NB4 (cell line): ENCODE results near the gene MORN1.

Experiments
- MYC ChIP-seq: IDR thresholded peaks from 2 replicates; pipeline ENCODE4 v1.6.1; 2011; ENCODE audit warnings: low read depth, low read length
- POLR2A ChIP-seq: IDR thresholded peaks from 2 replicates; pipeline ENCODE4 v1.6.1; 2011; ENCODE audit warnings: mild to moderate bottlenecking; ENCODE audit not compliant: insufficient read length; ENCODE audit errors: extremely low read depth
- TF ChIP-seq, protein P1 (sequence below): IDR thresholded peaks from one replicate; pipeline ENCODE4 v1.5.1; 2012; ENCODE audit warnings: low read depth, low read length

DNA sequence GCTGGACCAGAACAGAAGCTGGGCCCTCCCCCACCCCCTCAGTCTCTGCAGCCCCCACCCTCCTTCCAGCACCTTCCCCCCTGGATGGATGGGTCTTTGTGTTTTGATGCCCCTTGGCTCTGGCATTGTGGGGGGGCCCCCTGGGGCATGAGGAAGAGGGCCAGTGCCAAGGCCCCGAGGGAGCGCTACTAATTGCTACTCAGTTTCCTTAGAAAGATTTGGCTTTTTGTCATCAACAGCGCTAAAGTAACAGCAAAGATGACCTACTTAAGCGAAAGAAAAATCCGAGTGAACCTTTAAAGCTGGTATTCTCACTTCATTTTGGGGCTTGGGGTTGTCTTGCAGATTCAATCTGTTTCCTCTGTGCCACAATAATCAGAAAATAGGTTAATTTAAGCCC lies 99.8 kb downstream of the MORN1 start:
- TF ChIP-seq, protein P1, sequence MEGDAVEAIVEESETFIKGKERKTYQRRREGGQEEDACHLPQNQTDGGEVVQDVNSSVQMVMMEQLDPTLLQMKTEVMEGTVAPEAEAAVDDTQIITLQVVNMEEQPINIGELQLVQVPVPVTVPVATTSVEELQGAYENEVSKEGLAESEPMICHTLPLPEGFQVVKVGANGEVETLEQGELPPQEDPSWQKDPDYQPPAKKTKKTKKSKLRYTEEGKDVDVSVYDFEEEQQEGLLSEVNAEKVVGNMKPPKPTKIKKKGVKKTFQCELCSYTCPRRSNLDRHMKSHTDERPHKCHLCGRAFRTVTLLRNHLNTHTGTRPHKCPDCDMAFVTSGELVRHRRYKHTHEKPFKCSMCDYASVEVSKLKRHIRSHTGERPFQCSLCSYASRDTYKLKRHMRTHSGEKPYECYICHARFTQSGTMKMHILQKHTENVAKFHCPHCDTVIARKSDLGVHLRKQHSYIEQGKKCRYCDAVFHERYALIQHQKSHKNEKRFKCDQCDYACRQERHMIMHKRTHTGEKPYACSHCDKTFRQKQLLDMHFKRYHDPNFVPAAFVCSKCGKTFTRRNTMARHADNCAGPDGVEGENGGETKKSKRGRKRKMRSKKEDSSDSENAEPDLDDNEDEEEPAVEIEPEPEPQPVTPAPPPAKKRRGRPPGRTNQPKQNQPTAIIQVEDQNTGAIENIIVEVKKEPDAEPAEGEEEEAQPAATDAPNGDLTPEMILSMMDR: no peak
- TF ChIP-seq POLR2A (no peak), MYC (no peak)
